K562 (cell line): ENCODE measurements around the gene NOP10. TPM values are rescaled to one million over a fixed set of nuclear protein-coding genes. Genes with fewer than 3 reads are reported as not detected.

Experiments
- ARID3A ChIP-seq: IDR thresholded peaks from 2 replicates; pipeline ENCODE4 v1.6.1; 2012; ENCODE audit warnings: low read depth, low read length, improper control_type of control experiment, borderline replicate concordance
- ELF4 ChIP-seq: fragments of 450-650 bp; formaldehyde crosslinking; IDR thresholded peaks from 2 replicates; pipeline ENCODE4 v1.4.0; 2022; ENCODE audit warnings: missing genetic modification characterization
- ELK1 ChIP-seq: sonication (generic); formaldehyde crosslinking; IDR thresholded peaks from 2 replicates; pipeline ENCODE4 v1.8.1; 2022; ENCODE audit warnings: missing genetic modification reagents
- HNRNPLL ChIP-seq: fragments of 200-400 bp; formaldehyde crosslinking; IDR thresholded peaks from 2 replicates; pipeline ENCODE4 v1.6.1; 2017; ENCODE audit warnings: low read length, low read depth, mild to moderate bottlenecking; ENCODE audit not compliant: poor library complexity, severe bottlenecking
- STAT5A ChIP-seq: IDR thresholded peaks from 2 replicates; pipeline ENCODE4 v1.6.1; 2012; ENCODE audit warnings: low read length, inconsistent platforms, borderline replicate concordance
- STAT6 ChIP-seq: sonication (generic); formaldehyde crosslinking; IDR thresholded peaks from 2 replicates; pipeline ENCODE4 v1.8.1; 2023; ENCODE audit warnings: mild to moderate bottlenecking, missing genetic modification reagents
- UBTF ChIP-seq, 2 experiments: IDR thresholded peaks; 2 replicates each; pipeline ENCODE4 v1.6.1; 2012; ENCODE audit warnings: improper control_type of control experiment in 2 of 2, low read depth in 2 of 2, low read length in 2 of 2, borderline replicate concordance in 1 of 2
- USF1 ChIP-seq: sonication (generic); formaldehyde crosslinking; IDR thresholded peaks from 2 replicates; pipeline ENCODE4 v1.9.0; 2022; ENCODE audit warnings: mild to moderate bottlenecking, missing genetic modification reagents
- ZBTB2 ChIP-seq: fragments of 450-650 bp; IDR thresholded peaks from 2 replicates; pipeline ENCODE4 v1.6.1; 2016; ENCODE audit warnings: antibody characterized with exemption
- ZC3H4 ChIP-seq: sonication (generic); formaldehyde crosslinking; IDR thresholded peaks from 2 replicates; pipeline ENCODE4 v1.9.0; 2021; ENCODE audit warnings: missing genetic modification reagents, borderline replicate concordance
- ZNF551 ChIP-seq: fragments of 250-450 bp; sonication (Bioruptor Pico); IDR thresholded peaks from 2 replicates; pipeline ENCODE4 v1.5.0; 2021; ENCODE audit warnings: mild to moderate bottlenecking, moderate library complexity
- ZNF655 ChIP-seq: fragments of 250-450 bp; sonication (Bioruptor Pico); IDR thresholded peaks from 2 replicates; pipeline ENCODE4 v1.5.0; 2021
- ZZZ3 ChIP-seq: fragments of 450-650 bp; IDR thresholded peaks from 2 replicates; pipeline ENCODE4 v1.6.1; 2016; ENCODE audit warnings: antibody characterized with exemption, mild to moderate bottlenecking, moderate library complexity
- polyA plus RNA-seq, 8 experiments: library from polyadenylated mRNA; depleted of rRNA in 4 of 8; stranded (reverse) in 5 of 8; unstranded in 3 of 8; fragments of >200 nt; fragmentation: Nextera tagmentation in 2 of 8; fragmentation: Illumina TruSeq in 1 of 8; extraction: Ambion mirVana in 2 of 8; extraction: Trizol in 1 of 8; gene quantifications; 2 replicates each; pipeline versions ENCODE4 v1.2.1 to v1.2.3, GENCODE V29; 2011 to 2014; ENCODE audit warnings: inconsistent platforms in 1 of 8, missing spikeins in 1 of 8
- total RNA-seq, 7 experiments: library from RNA; depleted of rRNA in 6 of 7; stranded (reverse); fragments of >200 nt in 6 of 7; fragmentation: Illumina TruSeq in 2 of 7; extraction: Trizol in 2 of 7; gene quantifications; 2 replicates each; pipeline versions ENCODE4 v1.2.1 to v1.2.3, GENCODE V29; 2011 to 2021; ENCODE audit warnings: low replicate concordance in 1 of 7

NOP10 gene
- total and polyA plus RNA-seq, 9 of the 15 experiments (the other 6 are each of a cell fraction or from before 2014, with no cell fraction given) = 250 to 1,663 (median 449) TPM

- TF ChIP-seq ZBTB2 (no peak), ZNF551 (CRISPR knock-in tag) (no peak), ELF4 (no peak), STAT6 (CRISPR knock-in tag) (no peak), HNRNPLL (no peak), ELK1 (CRISPR knock-in tag) (no peak), USF1 (peak; percentile 95), ZC3H4 (CRISPR knock-in tag) (no peak), UBTF (IDR thresholded peaks at IDR 0.05; ENCODE audit: borderline replicate concordance in 1 of 2, low read depth in 2 of 2, low read length in 2 of 2) (no peak), STAT5A (no peak), ZZZ3 (no peak), ARID3A (no peak), ZNF655 (CRISPR knock-in tag) (no peak)
Measured at GRCh38 chr15:34318277-34319079, 24.5 kb downstream of the NOP10 start (continued).
